Raji (cell line): ENCODE data around the gene MCTP2.

Source experiments
- POLR2A ChIP-seq: IDR thresholded peaks from 2 replicates; pipeline ENCODE4 v1.6.1; 2011; ENCODE audit warnings: low read depth, low read length, control low read depth; ENCODE audit not compliant: insufficient read depth

MCTP2 gene

DNA sequence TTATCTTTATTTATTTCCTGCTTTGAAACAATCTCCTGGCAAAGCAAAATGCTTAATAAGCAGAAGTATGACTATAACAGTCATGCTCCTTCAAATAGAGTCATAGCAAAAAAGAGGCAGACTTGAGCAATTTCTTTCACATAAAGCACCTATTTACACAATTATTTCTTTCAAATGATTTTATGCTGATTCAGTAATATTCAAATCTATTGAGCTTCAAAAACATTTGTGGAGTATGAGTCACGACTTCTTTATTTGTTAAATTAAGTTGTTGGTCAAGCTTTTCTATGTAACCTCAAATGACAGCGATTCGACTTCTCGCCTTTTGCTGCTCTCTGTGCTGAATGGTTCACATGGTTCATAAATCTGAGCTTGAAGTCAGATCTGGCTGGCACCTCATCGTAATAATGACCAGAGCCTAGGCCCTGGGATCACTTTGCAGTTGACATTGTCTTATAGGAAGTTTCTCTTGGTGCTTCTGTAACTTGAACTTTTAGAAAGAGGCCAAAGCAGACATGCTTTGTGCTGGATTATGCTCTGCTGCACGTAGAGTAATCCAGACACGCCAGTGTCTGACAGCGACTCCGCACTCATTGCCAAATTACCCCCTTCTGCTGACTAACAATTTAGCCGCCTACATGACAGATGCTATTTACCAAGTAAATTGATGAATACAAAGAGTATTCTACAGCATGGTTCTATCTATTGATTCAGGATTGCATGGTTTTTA is 139.0 kb downstream of the MCTP2 start:
- no peak for TF ChIP-seq POLR2A

DNA sequence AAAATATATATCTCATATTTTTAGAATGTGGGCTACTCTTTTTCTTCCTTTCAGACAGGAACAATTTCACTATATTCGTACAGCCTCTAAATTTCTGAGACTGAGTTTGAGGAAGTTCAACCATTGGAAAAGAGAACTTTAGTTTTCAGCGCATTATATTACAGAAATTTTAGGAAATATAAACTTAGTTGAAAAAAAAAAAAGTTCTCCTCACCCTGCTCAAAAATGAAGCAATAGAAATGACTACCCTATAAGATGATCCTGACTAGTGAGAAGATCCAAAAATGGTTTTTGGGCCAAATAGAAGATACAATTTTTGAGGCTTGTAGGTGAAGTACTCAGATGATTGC is 139.6 kb downstream of the MCTP2 start:
- no peak for TF ChIP-seq POLR2A

DNA sequence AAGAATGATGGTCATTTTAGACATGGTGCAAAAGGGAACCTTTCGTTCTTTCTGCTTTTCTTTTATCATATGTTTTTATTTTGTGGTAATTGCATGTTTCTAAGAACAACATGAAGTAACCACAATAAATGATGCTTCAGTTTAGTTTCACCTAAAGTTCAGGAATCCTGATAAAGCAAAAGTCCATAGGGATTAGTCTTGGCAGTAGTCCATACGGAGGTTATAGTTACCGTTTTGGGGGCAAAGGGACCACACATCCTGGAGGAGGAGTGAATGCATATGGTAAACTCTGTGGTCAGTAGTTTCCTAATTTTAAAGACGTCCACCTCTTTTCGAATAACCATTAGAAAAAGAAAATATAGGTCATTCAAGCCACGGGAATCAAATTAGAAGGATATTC is 141.5 kb downstream of the MCTP2 start:
- no peak for TF ChIP-seq POLR2A

DNA sequence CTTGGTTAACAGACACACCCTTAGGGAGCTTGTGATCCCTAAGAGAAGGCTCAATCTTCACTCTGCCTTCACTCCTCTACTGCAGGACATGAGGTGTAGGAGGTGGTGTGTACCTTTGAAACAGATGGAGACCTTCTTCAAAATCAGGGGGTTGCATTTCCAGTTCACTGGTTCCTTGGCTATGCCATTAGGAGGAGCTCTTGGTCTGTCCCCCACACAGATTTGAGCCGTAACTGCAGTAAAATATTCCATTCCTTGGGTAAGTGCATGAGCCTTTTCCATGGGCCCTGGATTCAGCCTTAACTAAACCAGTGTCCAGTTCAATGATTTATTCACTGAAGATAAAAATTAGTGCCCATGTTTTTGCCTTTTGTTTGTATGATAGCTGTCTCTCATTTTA is 144.6 kb downstream of the MCTP2 start:
- no peak for TF ChIP-seq POLR2A

DNA sequence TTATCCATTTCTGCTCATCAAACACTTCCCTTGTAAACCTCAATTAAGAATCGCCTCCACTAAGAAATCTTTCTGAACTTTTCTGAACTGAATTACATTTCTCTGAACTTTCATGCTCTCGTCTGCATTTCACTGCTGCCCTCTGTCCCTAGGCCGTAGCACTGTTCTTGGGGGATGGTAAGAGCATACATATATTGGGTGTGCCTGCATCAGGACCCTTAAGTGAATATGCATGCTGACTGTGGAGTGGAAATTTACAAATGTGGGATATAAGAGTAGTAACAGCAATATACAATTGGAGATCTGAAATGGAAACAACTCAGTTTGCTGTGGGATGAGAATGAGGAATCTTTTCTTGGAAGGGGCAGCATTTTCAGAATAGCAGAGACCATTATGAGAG is 148.6 kb downstream of the MCTP2 start:
- TF ChIP-seq POLR2A = no peak

DNA sequence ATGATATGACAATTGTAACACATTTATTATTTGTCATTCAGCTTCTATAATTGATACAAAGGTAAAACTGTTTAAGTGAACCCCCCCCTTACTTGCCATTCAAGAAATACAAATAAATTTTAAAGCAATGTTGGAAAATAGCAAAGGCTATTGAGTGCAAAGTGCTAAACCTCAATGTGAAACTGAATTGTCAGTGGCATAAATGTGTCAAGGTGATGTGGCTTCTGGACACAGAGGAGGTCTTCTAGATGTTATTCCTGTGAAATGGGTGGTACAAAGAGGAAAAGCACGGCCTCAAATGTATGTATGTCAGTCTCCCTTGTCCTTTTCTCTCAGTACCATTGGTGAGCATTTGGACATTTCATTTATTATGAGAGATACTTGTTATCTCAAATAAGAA is 149.4 kb downstream of the MCTP2 start:
- TF ChIP-seq POLR2A = no peak

DNA sequence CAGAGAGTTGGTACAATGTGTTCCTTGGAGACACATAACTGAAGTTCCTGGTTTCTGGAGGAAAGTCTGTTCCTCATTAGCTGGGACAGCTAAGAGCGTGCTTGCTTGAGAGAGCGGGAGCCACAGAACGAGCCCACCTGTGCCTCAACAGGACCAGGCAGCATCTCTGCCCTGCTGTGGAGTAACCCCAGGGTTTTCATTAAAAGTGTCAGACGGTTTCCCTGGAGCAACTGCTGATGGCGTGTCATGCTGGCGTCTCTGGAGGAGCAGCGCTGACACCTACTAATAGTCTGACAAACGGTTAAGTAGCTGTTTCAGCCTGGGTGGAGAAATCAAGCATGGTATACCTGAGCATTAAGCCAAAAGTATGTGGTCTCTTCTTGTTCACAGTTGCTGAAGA is 150.0 kb downstream of the MCTP2 start:
- no peak for TF ChIP-seq POLR2A

DNA sequence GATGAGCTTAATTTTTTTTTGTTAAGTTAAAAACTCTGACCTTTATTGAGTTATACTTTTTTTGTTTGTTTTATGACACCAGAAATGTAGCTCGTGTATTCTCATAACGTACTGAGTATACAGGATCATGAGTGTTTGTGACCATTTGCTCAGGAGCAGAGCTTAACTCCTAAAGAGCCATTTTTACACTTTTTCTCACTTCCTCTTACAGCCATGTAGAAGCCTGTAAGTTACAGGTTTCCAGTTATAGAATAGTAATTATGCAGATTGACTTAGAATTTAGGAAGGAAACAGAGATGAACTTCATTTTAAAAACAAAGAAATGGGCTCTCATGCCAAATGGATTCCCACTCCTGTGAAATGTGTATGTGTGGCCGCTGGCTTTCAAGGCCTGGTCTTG is 151.7 kb downstream of the MCTP2 start:
- no peak for TF ChIP-seq POLR2A

DNA sequence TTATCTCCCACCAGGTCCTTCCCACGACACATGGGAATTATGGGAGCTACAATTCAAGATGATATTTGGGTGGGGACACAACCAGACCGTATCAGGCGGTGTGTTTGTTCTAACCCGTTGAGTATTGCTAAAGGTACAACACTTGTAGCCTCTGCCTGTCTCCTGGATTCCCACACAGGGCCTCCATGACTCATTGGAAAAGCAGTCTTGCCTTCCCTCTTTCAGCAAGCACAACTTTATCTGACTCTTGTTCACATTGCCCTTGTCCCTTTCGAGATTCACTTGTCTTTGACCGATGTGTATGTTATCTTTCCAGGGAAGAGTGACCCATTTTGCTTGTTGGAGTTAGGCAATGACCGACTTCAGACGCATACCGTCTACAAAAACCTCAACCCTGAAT is 152.3 kb downstream of the MCTP2 start:
- no peak for TF ChIP-seq POLR2A

DNA sequence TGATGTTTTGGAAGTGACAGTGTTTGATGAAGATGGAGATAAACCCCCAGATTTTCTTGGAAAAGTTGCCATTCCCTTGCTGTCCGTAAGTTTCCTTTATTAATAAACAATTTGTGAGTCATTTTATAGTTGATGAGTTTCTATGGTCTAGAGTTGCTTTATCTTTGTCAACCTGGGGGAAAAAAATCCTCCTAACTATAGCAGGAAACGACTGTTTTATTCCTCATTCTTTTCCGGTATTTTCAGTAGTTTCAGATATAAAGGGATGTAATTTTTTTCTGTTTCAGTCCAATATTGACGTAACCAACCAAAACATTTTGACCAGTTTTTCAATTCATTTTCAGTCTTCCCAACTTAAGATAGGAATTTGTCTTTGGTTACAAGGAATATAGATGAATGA is 154.1 kb downstream of the MCTP2 start:
- TF ChIP-seq POLR2A = no peak

DNA sequence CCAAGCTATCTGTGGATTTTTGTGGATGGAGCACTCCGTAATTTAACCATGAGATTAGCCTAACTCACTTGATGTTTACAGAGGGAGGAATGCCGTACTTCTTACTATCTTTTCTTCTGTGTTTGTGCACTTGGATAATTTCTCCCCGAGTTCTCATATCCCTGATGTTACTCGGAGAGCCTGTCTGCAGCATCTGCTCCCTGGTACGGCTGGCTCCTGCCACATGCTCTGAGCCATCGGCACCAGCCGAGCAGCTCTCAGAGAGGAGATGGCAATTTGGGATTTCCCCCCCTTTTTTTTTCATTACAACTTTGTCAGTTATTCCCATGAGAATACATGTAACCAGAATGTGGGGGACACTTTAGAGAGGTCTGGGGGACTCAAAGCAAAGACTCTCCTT is 155.0 kb downstream of the MCTP2 start:
- no peak for TF ChIP-seq POLR2A

DNA sequence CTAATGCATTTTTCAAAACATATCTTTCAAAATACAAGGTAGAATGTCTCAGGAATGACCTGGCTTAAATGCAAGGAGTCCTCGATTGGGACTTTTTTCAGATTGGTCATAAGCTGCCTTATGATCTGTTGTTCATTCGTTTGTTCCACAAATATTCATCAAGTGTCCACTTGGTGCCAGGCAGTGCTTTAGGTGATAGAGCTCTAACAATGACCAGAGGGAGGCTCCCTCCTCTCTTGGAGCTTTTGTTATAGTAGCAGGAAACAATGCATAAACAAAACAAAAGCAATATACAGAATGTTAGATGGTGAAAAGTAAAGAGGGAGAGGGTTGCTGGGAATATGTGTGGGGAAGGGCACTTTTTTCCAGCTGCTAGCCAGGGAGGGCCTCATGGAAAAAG is 156.1 kb downstream of the MCTP2 start:
- no peak for TF ChIP-seq POLR2A

DNA sequence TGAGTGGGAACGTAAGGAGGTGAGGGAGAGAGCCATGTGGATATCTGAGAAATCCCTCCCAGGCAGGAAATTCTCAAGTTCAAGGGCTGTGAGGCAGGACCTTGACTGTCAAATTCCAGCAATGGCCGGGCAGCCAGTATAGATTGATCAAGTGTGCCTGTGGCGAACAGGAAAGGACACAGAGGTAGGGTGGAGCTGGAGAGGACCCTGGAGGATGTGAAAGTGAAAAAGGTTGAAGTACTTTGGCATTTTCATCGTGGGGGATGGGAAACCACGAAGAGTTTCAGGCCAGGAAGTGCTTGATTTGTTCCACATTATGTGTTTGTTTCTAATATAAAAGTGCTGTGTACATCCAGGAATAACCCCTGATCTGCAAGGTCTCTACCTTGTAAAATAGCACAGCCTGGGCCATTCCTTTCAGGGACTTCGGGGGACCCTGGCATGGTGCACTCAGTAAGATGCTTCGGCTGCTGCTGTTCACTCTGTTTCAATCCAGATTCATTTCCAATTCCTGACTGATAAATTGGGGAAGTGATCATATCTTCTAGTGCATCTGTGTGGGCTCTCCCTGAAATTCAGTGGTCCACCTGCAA is 156.6 kb downstream of the MCTP2 start:
- no peak for TF ChIP-seq POLR2A

DNA sequence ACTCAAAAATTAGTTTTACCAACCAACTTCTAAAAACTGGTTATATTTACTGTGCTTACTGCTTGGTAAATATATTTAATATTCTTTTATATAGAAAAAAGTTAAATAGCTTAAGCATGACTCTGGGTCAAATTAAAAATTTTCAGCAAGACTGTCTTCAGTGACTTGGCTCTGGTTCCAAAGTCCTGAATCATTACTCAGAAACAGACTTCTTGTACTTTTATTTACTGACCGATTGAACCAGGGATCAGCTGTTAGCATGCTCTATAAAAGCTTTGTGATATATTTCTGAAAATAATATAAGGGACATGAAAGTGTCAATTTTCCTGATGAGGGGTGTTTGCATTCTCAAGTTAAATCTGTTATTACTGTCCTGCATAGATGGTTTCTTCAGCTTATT is 164.3 kb downstream of the MCTP2 start:
- TF ChIP-seq POLR2A = no peak

DNA sequence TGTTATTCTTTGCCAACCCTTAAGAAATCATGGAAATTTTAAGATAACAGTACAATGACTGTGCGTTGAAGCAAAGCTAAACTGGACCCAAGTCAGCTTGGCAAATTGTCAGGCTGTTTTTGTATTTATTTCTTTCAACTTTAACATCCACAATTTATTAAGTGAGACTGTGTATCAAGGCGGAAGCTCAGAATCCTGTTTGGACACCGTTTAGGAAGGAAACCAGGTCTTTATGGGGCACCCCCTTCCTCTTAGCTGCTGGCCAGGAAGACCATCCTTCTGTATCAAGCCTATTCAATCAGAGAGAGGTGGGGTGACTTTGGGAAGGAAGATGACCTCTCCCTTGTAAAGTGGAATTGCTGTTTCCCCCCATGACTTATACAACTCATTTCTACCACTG is 166.0 kb downstream of the MCTP2 start:
- no peak for TF ChIP-seq POLR2A

DNA sequence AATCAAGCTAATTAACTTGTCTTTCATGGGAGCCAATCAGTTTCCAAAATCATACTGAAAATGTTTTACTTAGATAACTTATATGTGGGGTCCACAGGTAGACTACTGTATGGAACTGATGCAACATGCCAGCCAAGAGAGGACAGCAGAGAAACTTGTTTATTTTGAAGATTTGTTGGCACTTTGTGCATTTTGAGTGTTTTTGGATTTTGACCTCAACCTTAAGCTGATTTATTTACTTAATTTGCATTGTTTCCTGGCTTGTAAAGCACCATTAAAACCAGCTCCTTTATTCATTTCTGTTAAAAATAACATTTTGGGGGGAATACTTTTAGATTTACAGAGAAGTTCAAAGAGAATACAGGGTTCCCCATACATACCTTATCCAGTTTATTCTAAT is 166.6 kb downstream of the MCTP2 start:
- TF ChIP-seq POLR2A = no peak
